ENCODE measurements around the gene OR13J1. TPM values are rescaled to one million over a fixed set of nuclear protein-coding genes. Genes with fewer than 3 reads are reported as not detected.

The OR13J1 gene
- total RNA-seq, 1 donor from 2014 or later: not detected

DNA sequence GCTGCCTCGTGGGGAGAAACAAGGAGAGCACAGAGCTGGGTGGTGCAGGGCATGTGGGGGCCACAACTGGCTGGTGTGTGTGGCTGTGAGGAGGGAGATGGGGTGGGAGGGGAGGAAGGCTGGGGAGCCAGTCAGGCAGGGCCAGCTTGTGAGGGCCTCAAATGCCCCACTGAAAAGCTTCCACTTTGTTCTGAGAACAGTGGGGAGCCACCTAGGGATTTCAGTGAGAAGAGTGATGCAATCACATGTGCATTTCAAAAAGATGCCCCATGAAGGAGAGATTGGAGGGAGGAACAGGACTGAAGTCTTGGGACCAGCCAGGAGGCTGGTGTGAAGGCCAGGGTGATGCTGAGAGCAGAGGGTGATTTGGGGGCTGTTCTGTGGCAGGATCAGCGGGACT lies 1.3 kb downstream of the OR13J1 start:
- H3K4me3 Mint-ChIP-seq (ENCODE audit: unreplicated experiment): no peak overlapping the region
- H3K36me3 Mint-ChIP-seq (ENCODE audit: low read depth, unreplicated experiment): no peaks in the 10 kb centered on the region
- H3K27me3 Mint-ChIP-seq (ENCODE audit: unreplicated experiment): peaks cover 8% of the 10 kb centered on the region
- no peak overlapping the region for H3K27ac Mint-ChIP-seq (ENCODE audit: unreplicated experiment)
- TF ChIP-seq, protein P1, sequence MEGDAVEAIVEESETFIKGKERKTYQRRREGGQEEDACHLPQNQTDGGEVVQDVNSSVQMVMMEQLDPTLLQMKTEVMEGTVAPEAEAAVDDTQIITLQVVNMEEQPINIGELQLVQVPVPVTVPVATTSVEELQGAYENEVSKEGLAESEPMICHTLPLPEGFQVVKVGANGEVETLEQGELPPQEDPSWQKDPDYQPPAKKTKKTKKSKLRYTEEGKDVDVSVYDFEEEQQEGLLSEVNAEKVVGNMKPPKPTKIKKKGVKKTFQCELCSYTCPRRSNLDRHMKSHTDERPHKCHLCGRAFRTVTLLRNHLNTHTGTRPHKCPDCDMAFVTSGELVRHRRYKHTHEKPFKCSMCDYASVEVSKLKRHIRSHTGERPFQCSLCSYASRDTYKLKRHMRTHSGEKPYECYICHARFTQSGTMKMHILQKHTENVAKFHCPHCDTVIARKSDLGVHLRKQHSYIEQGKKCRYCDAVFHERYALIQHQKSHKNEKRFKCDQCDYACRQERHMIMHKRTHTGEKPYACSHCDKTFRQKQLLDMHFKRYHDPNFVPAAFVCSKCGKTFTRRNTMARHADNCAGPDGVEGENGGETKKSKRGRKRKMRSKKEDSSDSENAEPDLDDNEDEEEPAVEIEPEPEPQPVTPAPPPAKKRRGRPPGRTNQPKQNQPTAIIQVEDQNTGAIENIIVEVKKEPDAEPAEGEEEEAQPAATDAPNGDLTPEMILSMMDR (IDR thresholded peaks at IDR 0.05; ENCODE audit: unreplicated experiment): no peak
- peaks cover 19% of the 10 kb centered on the region for H3K4me1 Mint-ChIP-seq (ENCODE audit: unreplicated experiment)
- H3K9me3 Mint-ChIP-seq (ENCODE audit: unreplicated experiment): no peaks in the 10 kb centered on the region
- no peak for DNase-seq (ENCODE audit: low spot score)

DNA sequence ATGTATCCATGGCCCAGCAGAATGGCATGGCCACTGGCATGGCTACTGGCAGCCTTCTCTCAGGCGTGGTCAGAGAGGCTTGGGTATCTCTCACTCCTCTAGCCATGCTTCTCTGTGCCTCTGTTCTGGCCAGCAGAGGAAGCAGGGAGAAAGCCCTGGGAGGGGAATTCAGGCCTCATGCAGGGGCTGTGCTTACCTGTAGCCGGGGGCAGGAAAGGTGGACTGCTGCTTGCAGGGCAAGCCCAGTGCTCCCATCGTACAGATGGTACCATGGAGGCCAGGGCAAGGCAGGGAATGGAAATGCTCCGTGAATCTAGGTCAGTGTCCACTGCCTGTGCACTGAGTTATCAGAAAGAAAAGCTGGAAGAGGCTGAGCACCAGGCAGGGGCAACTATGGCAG lies 2.7 kb downstream of the OR13J1 start:
- H3K36me3 Mint-ChIP-seq (ENCODE audit: low read depth, unreplicated experiment): no peaks in the 10 kb centered on the region
- H3K4me1 Mint-ChIP-seq (ENCODE audit: unreplicated experiment): peaks cover 20% of the 10 kb centered on the region
- no peak for DNase-seq (ENCODE audit: low spot score)
- H3K27ac Mint-ChIP-seq (ENCODE audit: unreplicated experiment): no peak overlapping the region
- no peaks in the 10 kb centered on the region for H3K9me3 Mint-ChIP-seq (ENCODE audit: unreplicated experiment)
- TF ChIP-seq, protein P1 (IDR thresholded peaks at IDR 0.05; ENCODE audit: unreplicated experiment): no peak
- H3K27me3 Mint-ChIP-seq (ENCODE audit: unreplicated experiment): peaks cover 9% of the 10 kb centered on the region
- H3K4me3 Mint-ChIP-seq (ENCODE audit: unreplicated experiment): no peak overlapping the region

DNA sequence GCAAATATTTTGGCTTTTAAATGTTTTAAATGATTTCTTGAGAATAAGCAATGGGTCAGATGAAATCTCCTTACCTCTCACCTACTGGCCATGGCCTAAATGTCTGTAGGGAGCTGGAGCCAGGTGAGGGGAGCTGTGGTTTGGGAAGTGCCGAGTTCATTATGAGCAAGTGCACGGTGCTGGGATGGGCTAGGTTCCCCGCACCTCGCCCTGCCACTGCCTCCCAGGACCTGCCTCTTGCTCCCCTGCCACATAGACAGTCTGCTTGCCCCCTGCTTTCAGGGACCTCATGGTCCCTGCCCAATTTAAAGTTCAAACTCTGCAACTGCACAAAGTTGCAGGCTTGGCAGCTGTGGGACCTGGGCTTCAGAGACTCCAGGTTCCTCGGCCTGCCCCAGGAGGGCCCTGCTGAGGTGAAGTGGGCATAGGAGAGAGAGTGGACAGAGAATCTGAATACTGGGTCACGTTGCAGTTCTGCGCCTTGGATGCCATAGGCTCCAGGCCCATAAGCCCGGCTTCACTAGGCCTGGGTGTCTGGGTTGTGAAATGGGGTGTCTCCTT lies 5.4 kb downstream of the OR13J1 start:
- H3K36me3 Mint-ChIP-seq (ENCODE audit: low read depth, unreplicated experiment): no peaks in the 10 kb centered on the region
- TF ChIP-seq, protein P1 (IDR thresholded peaks at IDR 0.05; ENCODE audit: unreplicated experiment): no peak
- H3K27ac Mint-ChIP-seq (ENCODE audit: unreplicated experiment): peak overlapping the region; percentile 52
- peaks cover 23% of the 10 kb centered on the region for H3K4me1 Mint-ChIP-seq (ENCODE audit: unreplicated experiment)
- peaks cover 13% of the 10 kb centered on the region for H3K27me3 Mint-ChIP-seq (ENCODE audit: unreplicated experiment)
- no peak for DNase-seq (ENCODE audit: low spot score)
- no peaks in the 10 kb centered on the region for H3K9me3 Mint-ChIP-seq (ENCODE audit: unreplicated experiment)
- no peak overlapping the region for H3K4me3 Mint-ChIP-seq (ENCODE audit: unreplicated experiment)

DNA sequence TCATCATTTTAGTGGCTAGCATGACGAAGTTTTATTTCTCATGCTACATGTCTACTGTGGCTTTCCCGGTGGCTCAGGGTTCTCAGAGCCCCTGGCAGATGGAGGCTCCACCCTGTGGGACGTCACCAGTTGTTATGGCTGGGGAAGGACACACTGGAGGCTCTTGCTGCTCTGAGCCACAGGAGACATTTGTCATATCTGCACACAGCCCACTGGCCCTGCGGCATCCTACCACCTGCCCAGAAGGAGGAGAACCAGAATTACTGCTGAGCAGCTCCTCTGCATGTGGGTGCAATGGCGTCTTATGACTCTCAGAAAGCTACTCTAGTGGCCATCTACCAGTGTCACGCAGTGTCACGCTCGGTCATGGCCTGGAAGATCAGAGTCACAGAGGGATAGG lies 6.6 kb downstream of the OR13J1 start:
- H3K4me1 Mint-ChIP-seq (ENCODE audit: unreplicated experiment): peaks cover 33% of the 10 kb centered on the region
- TF ChIP-seq, protein P1 (IDR thresholded peaks at IDR 0.05; ENCODE audit: unreplicated experiment): no peak
- H3K27me3 Mint-ChIP-seq (ENCODE audit: unreplicated experiment): peaks cover 11% of the 10 kb centered on the region

DNA sequence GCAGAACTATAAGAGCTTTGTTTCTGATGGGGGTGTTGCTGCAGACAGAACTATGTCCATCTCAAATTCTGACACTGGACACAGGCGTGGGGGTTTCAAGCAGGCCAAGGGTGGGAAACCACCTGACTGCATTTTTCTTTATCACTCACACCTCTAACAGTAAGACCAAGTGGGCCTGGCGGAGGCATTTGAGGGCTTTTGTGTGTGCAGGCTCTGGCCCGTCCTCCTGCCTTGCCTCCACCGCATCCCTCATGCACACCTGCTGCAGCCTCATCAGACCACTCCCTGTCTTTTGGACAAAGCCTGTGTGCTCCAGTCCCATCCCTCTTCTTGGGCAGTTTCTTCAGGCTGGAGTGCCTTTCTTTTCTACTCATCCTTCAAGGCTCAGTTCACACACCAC lies 7.9 kb downstream of the OR13J1 start:
- Mint-ChIP-seq H3K4me1 (ENCODE audit: unreplicated experiment) (peaks cover 35% of the 10 kb centered on the region), H3K27ac (ENCODE audit: unreplicated experiment) (no peak overlapping the region), H3K4me3 (ENCODE audit: unreplicated experiment) (no peak overlapping the region), H3K27me3 (ENCODE audit: unreplicated experiment) (peaks cover 14% of the 10 kb centered on the region), H3K9me3 (ENCODE audit: unreplicated experiment) (no peaks in the 10 kb centered on the region), H3K36me3 (ENCODE audit: low read depth, unreplicated experiment) (no peaks in the 10 kb centered on the region)
- TF ChIP-seq, protein P1 (IDR thresholded peaks at IDR 0.05; ENCODE audit: unreplicated experiment): no peak
- no peak for DNase-seq (ENCODE audit: low spot score)

More for the DNA sequence above, 6.6 kb downstream of the OR13J1 start:
- H3K9me3 Mint-ChIP-seq (ENCODE audit: unreplicated experiment): no peaks in the 10 kb centered on the region
- no peaks in the 10 kb centered on the region for H3K36me3 Mint-ChIP-seq (ENCODE audit: low read depth, unreplicated experiment)
- no peak overlapping the region for H3K4me3 Mint-ChIP-seq (ENCODE audit: unreplicated experiment)
- no peak for DNase-seq (ENCODE audit: low spot score)
- H3K27ac Mint-ChIP-seq (ENCODE audit: unreplicated experiment): no peak overlapping the region
